GM18517 (cell line): ENCODE data around the gene ZNF383.
A peak's percentile ranks its signal among the peaks of the same experiment; 100 is the strongest.
"Not testable (repeated sequence)": the region's sequence is repeated elsewhere in the genome, so short reads cannot be mapped to it uniquely, and the experiment has no call there.

ENCODE experiments used
- ATAC-seq: cut with Tn5 transposase; IDR thresholded peaks from one replicate; pipeline ENCODE4 v1.9.1; 2021; ENCODE audit warnings: mild to moderate bottlenecking, moderate library complexity; ENCODE audit not compliant: unreplicated experiment

ZNF383 gene

GRCh38 chr19:37217775-37218591 is at the start of gene ZNF383:
Gene ZNF383, plus strand, starts transcription at chr19:37218214. Its CDS starts 12,240 bp downstream, at chr19:37230454.
- peak; percentile 82 for ATAC-seq

GRCh38 chr19:37172368-37173366 is 45.3 kb upstream of the ZNF383 start, which contains the start of gene ZNF585A:
Gene ZNF585A, minus strand, starts transcription at chr19:37172695. Its CDS starts 2,785 bp downstream, at chr19:37169910.
- peak; percentile 95 for ATAC-seq

- not testable (repeated sequence) for ATAC-seq
These were observed 31.9 kb upstream of the ZNF383 start for GRCh38 chr19:37186071-37186470.

- ATAC-seq = not testable (repeated sequence)
These were observed 22.8 kb upstream of the ZNF383 start for GRCh38 chr19:37195248-37195647.

- ATAC-seq = not testable (repeated sequence)
These were observed 20.9 kb upstream of the ZNF383 start for GRCh38 chr19:37197115-37197514.

- no peak for ATAC-seq
These were observed 20.2 kb upstream of the ZNF383 start for GRCh38 chr19:37197768-37198167.

GRCh38 chr19:37217480-37217774 is 587 bp upstream of the ZNF383 start:
- peak; percentile 11 for ATAC-seq

GRCh38 chr19:37218592-37218935 is 550 bp downstream of the ZNF383 start:
- ATAC-seq = peak; percentile 9

- no peak for ATAC-seq
These were observed 2.4 kb downstream of the ZNF383 start for GRCh38 chr19:37220383-37220782.

- no peak for ATAC-seq
These were observed 3.1 kb downstream of the ZNF383 start for GRCh38 chr19:37221136-37221535.

GRCh38 chr19:37226248-37226647 is 8.2 kb downstream of the ZNF383 start:
- no peak for ATAC-seq

- ATAC-seq = no peak
These were observed 10.0 kb downstream of the ZNF383 start for GRCh38 chr19:37227996-37228395.

GRCh38 chr19:37243206-37243632 is 25.2 kb downstream of the ZNF383 start:
- no peak for ATAC-seq

GRCh38 chr19:37251308-37252229 is 33.6 kb downstream of the ZNF383 start:
- no peak for ATAC-seq

GRCh38 chr19:37263028-37263427 is 45.0 kb downstream of the ZNF383 start:
- ATAC-seq = not testable (repeated sequence)

GRCh38 chr19:37267005-37267404 is 49.0 kb downstream of the ZNF383 start:
- ATAC-seq = not testable (repeated sequence)

- ATAC-seq = not testable (repeated sequence)
These were observed 49.7 kb downstream of the ZNF383 start for GRCh38 chr19:37267755-37268154.

- not testable (repeated sequence) for ATAC-seq
These were observed 62.6 kb downstream of the ZNF383 start for GRCh38 chr19:37280656-37281055.

GRCh38 chr19:37284020-37284419 is 66.0 kb downstream of the ZNF383 start:
- ATAC-seq = not testable (repeated sequence)

- ATAC-seq = not testable (repeated sequence)
These were observed 71.2 kb downstream of the ZNF383 start for GRCh38 chr19:37289229-37289628.
